Tibial nerve (tissue), 4 donors: ENCODE measurements around the gene PDCD4. TPM values are rescaled to one million over a fixed set of nuclear protein-coding genes. Genes with fewer than 3 reads are reported as not detected.

ENCODE experiments used
- DNase-seq, 2 donors: peaks; one replicate each; pipeline ENCODE4 v3.0.0-alpha.2; 2019; ENCODE audit warnings: low spot score in 2 of 2
- H3K27ac ChIP-seq, 4 donors: fragments of 200-600 bp; sonication (generic) in 3 of 4; one replicate each; pipeline ENCODE4 v1.5.1; 2017 to 2019; ENCODE audit warnings: mild to moderate bottlenecking in 1 of 4
- H3K27me3 ChIP-seq, 2 donors: fragments of 200-600 bp; sonication (generic) in 1 of 2; one replicate each; pipeline versions ENCODE4 v1.5.1 to v1.6.0; 2017 to 2019
- H3K36me3 ChIP-seq, 3 donors: fragments of 200-600 bp; sonication (generic); one replicate each; pipeline ENCODE4 v1.5.1; 2018 to 2019
- H3K4me1 ChIP-seq, 4 donors: fragments of 200-600 bp; sonication (generic) in 3 of 4; one replicate each; pipeline ENCODE4 v1.5.1; 2017 to 2019
- H3K4me3 ChIP-seq, 4 donors: fragments of 200-600 bp; sonication (generic) in 3 of 4; one replicate each; pipeline ENCODE4 v1.5.1; 2017 to 2019; ENCODE audit warnings: mild to moderate bottlenecking in 1 of 4, moderate library complexity in 1 of 4
- H3K9me3 ChIP-seq, 4 donors: fragments of 200-600 bp; sonication (generic) in 3 of 4; one replicate each; pipeline ENCODE4 v1.5.1; 2017 to 2019
- EP300 ChIP-seq, 2 donors: sonication (generic); formaldehyde crosslinking; IDR thresholded peaks; one replicate each; pipeline ENCODE4 v1.6.1; 2017; ENCODE audit warnings: antibody characterized with exemption in 2 of 2, mild to moderate bottlenecking in 1 of 2
- POLR2A ChIP-seq, 2 donors: fragments of 450-650 bp; IDR thresholded peaks; one replicate each; pipeline ENCODE4 v1.6.1; 2017; ENCODE audit warnings: antibody characterized with exemption in 2 of 2, mild to moderate bottlenecking in 2 of 2, moderate library complexity in 2 of 2
- WGBS, 2 donors: methylation state at CpG; one replicate each; pipeline ENCODE4 v1.1.5; 2018; 5-methylcytosine and 5-hydroxymethylcytosine counted together
- total RNA-seq, 4 donors: library from RNA; depleted of rRNA; stranded (reverse); fragments of >200 nt; gene quantifications; one replicate each; pipeline ENCODE4 v1.1.0, GENCODE V29; 2016
- TF ChIP-seq, protein P1 (sequence below), 5 experiments: fragments of 200-600 bp in 3 of 5; fragments of 450-650 bp in 2 of 5; sonication (generic) in 3 of 5; IDR thresholded peaks; one replicate each; pipeline ENCODE4 v1.5.1; 2016 to 2019; ENCODE audit warnings: antibody characterized with exemption in 5 of 5, mild to moderate bottlenecking in 3 of 5, moderate library complexity in 2 of 5

The PDCD4 gene
- total RNA-seq, 4 donors from 2014 or later, result 68.6 to 109 (median 82.7) TPM

DNA sequence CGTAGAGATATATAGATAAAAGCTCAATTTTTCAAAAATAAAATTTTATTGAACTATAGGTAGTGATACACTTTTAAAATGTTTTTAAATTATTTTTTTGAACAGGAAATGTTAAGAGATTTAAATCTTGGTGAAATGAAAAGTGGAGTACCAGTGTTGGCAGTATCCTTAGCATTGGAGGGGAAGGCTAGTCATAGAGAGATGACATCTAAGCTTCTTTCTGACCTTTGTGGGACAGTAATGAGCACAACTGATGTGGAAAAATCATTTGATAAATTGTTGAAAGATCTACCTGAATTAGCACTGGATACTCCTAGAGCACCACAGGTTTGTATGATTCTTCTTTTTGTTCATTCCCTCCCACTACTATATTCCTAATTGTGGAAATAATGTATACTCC lies 15.8 kb downstream of the PDCD4 start:
- H3K36me3 ChIP-seq, result peaks cover 0 to 75% (median 6%) of the 10 kb centered on the region in 3 donors
- WGBS, 2 donors, result 93 to 98% methylated on average over 1 of the region's 1 CpG
- no peak overlapping the region for H3K4me3 ChIP-seq
- H3K27ac ChIP-seq, result no peak overlapping the region
- H3K9me3 ChIP-seq, result no peaks in the 10 kb centered on the region
- TF ChIP-seq, protein P1, sequence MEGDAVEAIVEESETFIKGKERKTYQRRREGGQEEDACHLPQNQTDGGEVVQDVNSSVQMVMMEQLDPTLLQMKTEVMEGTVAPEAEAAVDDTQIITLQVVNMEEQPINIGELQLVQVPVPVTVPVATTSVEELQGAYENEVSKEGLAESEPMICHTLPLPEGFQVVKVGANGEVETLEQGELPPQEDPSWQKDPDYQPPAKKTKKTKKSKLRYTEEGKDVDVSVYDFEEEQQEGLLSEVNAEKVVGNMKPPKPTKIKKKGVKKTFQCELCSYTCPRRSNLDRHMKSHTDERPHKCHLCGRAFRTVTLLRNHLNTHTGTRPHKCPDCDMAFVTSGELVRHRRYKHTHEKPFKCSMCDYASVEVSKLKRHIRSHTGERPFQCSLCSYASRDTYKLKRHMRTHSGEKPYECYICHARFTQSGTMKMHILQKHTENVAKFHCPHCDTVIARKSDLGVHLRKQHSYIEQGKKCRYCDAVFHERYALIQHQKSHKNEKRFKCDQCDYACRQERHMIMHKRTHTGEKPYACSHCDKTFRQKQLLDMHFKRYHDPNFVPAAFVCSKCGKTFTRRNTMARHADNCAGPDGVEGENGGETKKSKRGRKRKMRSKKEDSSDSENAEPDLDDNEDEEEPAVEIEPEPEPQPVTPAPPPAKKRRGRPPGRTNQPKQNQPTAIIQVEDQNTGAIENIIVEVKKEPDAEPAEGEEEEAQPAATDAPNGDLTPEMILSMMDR (IDR thresholded peaks at IDR 0.05), result no peak
- no peak for DNase-seq
- H3K27me3 ChIP-seq, result no peaks in the 10 kb centered on the region
- peaks cover 0 to 12% (median 3%) of the 10 kb centered on the region in 4 donors for H3K4me1 ChIP-seq

DNA sequence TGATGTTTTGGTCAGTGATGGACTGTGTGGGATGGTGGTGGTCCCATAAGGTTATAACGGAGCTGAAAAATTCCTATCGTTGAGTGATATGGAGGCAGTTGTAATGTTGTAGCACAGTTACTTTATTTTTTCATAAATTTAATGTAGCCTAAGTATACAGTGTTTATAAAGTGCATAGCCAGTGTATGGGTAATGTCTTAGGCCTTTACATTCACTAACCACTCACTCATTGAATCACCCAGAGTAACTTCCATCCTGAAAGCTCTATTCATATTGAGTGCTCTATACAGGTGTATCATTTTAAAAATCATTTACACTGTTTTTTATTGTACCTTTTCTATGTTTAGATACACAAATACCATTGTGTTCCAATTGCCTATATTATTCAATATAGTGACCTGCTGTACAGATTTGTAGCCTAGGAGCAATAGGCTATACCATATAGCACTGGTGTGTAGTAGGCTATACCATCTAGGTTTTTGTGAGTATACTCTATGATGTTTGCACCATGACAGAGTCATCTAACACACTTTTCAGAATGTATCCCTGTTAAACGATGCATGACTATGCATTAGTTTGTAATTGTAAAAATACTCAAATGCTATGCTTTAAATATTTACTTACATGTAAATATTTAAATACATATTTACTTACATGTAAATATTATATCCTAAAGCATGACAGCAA lies 21.0 kb downstream of the PDCD4 start:
- no peak for TF ChIP-seq POLR2A (IDR thresholded peaks at IDR 0.05)
- no peak for TF ChIP-seq EP300 (IDR thresholded peaks at IDR 0.05)
- TF ChIP-seq, protein P1 (IDR thresholded peaks at IDR 0.05), result no peak
- no peaks in the 10 kb centered on the region for H3K27me3 ChIP-seq
- DNase-seq, result no peak
- H3K4me3 ChIP-seq, result no peak overlapping the region
- H3K36me3 ChIP-seq, result peaks cover 2 to 60% (median 4%) of the 10 kb centered on the region in 3 donors
- no peak overlapping the region for H3K27ac ChIP-seq
- H3K4me1 ChIP-seq, result peaks cover 0 to 29% (median 3%) of the 10 kb centered on the region in 4 donors
- H3K9me3 ChIP-seq, result no peaks in the 10 kb centered on the region
- WGBS, 2 donors, result 77 to 78% methylated on average over 3 of the region's 3 CpGs

DNA sequence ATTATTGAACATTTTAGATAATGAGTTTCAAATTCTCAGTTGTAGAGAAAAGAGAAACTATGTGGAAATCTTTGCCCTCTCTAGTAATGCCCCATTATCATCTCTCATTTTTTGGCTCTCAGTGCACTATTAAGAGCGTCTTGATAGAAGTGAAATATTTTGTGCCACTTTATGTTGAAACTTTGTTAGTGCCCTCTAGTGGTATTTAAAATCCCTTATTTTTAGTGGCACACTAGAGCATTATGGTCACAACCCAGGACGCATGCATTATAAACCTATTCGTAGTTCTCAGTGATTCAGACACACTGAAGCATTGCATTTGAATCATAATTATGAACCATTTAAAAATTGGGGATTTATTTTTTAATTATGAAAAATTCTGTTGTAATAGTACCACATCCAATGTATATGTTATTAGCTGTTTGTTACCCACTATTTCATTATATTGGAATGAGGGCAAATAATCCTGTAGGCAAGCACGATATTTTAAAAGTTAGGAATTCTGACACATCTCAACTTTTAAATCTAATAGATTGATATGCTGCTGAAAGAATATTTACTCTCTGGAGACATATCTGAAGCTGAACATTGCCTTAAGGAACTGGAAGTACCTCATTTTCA lies 21.9 kb downstream of the PDCD4 start:
- peaks cover 0 to 29% (median 3%) of the 10 kb centered on the region in 4 donors for H3K4me1 ChIP-seq
- no peaks in the 10 kb centered on the region for H3K9me3 ChIP-seq
- peaks cover 2 to 58% (median 4%) of the 10 kb centered on the region in 3 donors for H3K36me3 ChIP-seq
- 26 to 27% methylated on average over 4 of the region's 4 CpGs for WGBS, 2 donors
- H3K4me3 ChIP-seq, result no peak overlapping the region
- no peaks in the 10 kb centered on the region for H3K27me3 ChIP-seq
- TF ChIP-seq, protein P1 (IDR thresholded peaks at IDR 0.05), result peak; percentile 52 to 74 (median 64)
- TF ChIP-seq POLR2A (IDR thresholded peaks at IDR 0.05), result no peak
- DNase-seq, result no peak
- H3K27ac ChIP-seq, result no peak overlapping the region

DNA sequence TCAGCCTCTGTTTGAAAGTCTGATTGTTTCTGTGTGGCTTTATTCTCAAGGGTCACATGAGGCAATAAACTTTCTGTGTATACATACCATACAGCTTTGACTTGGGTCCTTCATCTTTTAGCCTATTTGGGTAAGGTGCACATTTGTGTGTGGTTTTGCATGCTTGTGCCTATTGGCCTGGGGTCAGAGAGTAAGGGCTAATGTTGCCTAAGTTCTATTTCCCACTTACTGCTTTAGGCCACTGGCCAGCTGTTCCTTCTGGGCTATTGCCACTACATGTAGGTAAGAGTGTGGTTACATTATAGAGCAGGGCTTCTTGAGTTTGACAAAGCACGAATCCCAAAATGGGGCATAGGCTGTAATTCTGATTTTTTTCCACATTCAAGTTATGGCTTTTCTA lies 25.5 kb downstream of the PDCD4 start:
- TF ChIP-seq POLR2A (IDR thresholded peaks at IDR 0.05), result no peak
- TF ChIP-seq, protein P1 (IDR thresholded peaks at IDR 0.05), result no peak
- Histone ChIP-seq H3K4me3 (no peak overlapping the region), H3K27me3 (no peaks in the 10 kb centered on the region), H3K27ac (no peak overlapping the region), H3K9me3 (no peaks in the 10 kb centered on the region), H3K36me3 (peaks cover 2 to 53% (median 4%) of the 10 kb centered on the region in 3 donors), H3K4me1 (peaks cover 0 to 24% (median 3%) of the 10 kb centered on the region in 4 donors)
- DNase-seq, result no peak
- 87 to 90% methylated on average over 1 of the region's 1 CpG for WGBS, 2 donors

DNA sequence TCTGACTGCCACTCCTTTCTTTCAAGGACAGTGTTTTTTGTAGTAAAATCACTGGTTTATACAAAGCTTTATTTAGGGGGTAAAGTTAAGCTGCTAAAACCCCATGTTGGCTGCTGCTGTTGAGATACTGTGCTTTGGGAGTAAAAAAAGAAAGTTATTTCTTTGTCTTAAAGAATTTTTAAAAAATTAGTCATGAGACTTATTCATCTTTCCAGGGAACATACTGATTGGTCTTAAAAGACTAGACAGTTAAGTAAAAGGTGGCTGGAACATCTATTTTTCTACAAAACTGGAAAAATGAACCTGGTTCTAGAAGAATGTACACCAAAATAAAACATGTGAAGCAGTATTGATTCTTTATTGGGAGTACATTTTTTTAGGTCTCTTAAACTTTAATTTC lies 26.7 kb downstream of the PDCD4 start:
- peaks cover 0 to 18% (median 3%) of the 10 kb centered on the region in 4 donors for H3K4me1 ChIP-seq
- DNase-seq, result no peak
- H3K9me3 ChIP-seq, result no peaks in the 10 kb centered on the region
- H3K36me3 ChIP-seq, result peaks cover 2 to 48% (median 4%) of the 10 kb centered on the region in 3 donors
- no peak overlapping the region for H3K27ac ChIP-seq
- no peak for TF ChIP-seq EP300 (IDR thresholded peaks at IDR 0.05)
- no peak for TF ChIP-seq POLR2A (IDR thresholded peaks at IDR 0.05)
- TF ChIP-seq, protein P1 (IDR thresholded peaks at IDR 0.05), result no peak
- H3K27me3 ChIP-seq, result no peaks in the 10 kb centered on the region
- H3K4me3 ChIP-seq, result no peak overlapping the region
